ENCODE data around the gene FSHR.

The FSHR gene

DNA sequence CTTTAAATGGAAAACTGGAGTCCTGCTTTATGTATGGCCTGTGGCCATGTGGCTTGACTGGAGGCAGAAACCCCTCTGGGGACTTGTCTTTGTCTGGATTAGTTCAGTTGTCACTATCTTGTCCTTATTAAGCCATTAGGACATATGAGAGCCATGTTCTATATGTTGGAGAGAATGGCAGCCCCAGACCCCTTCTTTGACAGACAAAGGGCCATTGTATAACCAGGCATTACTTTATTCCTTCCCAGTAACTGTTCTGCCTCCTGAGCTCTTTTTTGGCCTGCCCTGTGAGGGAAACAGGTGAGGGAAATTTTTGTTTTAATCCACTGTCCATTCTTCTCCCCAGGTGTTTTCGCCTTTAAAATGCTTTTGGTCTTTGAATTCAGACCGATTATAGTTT lies 43.3 kb downstream of the FSHR start:
- DNase-seq: no peak

DNA sequence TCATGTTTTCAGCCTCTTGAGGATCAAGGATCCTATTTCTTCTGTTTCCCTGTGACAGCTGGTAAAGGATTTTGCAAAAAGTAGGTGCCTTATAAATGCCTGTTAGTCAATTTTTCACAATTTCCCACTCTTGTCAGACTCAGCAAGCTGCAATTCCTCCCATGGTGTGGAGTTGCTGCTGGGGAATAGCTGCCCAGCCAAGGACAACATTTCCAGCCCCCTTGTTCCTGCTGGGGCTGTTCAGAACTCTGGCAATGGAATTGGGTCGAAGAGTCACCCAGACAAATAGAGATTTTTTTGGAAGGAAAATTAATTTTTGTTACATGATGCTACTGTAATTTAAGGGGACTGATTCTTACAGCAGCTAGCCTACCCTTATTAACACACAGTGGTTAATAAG lies 43.7 kb downstream of the FSHR start:
- no peak for DNase-seq

DNA sequence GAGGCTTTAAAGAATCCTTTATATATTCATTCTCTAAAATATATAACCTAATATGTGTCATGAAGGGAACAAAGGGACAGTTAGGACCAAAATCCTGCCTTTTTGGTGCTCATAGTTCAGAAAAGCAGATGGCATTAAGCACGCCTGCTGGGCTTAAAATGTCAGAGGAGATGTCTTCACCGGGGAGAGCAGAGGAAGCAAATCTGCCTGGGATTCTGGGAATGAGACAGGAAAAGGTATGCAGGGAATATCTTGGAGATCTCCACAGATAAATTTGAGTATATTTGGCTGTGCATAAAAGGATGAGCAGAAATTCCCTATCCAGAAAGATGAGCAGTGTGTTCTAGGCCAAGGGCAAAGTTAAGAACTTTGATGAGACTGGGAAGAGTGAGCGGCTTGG lies 45.5 kb downstream of the FSHR start:
- DNase-seq: no peak

DNA sequence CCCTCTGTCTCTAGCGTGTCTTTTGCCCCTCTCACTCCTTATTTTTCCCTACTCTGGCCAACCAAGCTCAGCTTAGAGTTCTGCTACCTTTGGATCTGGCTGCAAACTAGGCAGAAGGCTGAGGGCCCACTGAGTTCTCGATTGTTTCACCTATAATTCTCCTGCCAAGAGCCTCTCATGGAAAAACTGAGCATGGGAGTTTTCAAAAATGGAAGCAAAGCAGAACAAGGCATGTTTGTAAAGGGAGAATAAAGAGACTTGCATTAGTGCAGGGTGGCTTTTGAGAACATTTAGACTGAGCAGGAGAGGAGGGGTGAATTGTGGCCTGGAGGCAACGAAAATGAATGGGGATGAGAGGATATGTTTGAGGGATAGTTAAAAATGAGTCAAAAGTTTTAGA lies 45.9 kb downstream of the FSHR start:
- no peak for DNase-seq

DNA sequence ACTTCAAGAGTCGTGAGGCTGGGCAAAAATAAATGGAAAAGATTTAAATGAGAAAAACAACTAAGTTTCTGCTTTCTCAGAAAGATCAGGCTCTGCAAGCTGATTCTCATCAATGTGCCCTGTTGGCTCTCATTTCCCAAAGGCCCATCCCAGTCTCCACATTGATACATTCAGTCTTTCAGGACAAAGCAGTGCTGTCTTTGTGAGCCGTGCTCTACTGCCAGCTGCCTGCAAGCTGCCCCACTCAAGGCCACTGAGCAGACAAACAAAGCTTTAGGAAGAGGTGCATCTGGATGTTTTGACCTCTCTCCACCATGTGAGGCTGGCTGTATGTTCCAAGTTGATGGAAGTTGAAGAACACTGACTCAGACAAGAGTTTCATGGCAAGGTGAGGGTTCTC lies 48.8 kb downstream of the FSHR start:
- no peak for DNase-seq

DNA sequence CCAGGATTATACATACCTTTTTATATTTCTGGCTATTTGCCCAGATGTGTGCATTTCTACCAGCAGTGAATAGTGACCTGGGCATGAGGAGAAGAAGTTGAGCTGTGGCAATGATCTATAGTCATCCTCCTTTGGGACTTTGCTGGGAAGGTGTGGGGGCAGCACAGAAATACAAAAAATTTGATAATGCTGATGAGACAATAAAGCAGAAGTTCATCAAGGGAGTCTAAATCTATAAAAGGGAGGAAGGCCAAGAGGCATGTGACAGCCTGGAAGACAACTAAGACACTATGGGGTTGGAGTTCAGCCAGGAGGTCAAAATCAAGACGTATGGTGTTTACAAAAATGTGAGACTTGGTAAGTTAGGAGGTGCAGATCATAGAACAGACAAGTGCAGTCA lies 52.2 kb downstream of the FSHR start:
- DNase-seq: no peak

DNA sequence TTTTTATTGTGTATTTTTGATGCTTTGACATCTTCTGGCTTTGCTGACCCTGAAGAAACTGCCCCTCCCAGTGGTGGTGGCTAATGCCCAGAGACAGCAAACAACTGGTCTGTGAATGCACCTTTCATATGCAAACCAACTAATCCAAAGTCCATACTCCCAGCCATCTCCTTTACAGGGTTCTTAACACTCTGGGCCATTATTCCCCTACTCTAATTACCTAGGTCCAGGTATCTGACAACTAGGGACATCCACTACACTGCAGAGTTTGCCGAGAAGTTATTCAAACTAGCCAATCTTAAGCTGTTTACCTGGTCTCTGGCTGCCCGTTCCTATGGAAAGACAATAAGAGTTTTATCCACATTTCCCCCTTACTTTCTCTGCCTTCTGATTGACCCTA lies 73.6 kb downstream of the FSHR start:
- no peak for DNase-seq

DNA sequence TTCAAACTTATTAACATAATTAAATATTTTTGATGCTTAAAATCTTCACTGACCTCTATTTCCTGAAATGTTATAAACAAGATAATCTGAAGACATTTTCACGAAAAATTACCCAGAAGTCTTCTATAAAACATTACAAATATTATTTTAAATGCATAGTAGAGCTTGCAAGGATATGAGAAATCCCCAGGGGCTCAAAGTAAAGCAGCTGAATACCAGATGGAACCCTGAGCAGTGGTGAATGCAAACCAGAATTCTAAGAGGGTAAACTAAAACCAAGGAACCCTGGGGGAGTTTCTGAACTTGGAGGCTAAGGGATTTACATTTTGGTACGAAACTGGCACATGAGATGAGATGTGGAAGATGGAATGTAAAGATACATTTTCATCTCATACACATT lies 83.6 kb downstream of the FSHR start:
- DNase-seq: no peak

DNA sequence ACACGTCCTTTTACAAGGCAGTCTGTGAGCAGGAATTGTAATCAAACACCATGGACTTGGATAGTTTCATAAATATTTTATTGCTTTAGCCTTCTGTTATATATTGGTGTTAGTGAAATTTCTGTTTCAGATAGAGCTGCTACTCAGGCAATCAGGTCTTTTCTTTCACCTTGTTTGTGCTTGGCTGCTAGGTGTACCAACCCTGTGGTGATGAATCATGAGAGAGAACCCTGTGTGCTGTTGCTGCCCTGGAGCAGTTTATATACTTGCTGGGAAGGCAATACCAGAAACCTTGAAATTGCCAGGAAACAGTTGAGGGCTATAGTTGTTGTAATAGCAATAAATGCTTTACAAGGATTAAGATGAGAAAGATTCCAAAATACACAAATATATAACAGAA lies 84.5 kb downstream of the FSHR start:
- DNase-seq: no peak

DNA sequence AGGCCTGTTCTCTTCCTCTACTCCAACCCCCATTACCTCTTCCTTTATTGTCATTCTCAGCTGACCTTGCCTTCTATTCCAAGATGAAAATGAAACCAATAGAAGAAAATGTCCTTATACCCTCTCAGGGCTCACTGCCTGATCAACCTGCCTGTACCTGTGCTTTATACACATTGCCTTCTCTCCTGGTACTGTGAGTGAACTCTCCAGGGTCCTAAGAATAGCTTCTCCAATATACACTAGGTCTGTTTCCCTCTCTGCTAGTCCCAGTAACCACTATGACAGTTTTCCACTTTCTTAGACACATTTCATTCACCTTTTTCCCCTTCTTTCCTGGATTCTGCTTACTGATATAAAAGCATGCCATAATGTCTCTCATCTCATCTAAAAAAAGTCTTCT lies 85.7 kb downstream of the FSHR start:
- no peak for DNase-seq

DNA sequence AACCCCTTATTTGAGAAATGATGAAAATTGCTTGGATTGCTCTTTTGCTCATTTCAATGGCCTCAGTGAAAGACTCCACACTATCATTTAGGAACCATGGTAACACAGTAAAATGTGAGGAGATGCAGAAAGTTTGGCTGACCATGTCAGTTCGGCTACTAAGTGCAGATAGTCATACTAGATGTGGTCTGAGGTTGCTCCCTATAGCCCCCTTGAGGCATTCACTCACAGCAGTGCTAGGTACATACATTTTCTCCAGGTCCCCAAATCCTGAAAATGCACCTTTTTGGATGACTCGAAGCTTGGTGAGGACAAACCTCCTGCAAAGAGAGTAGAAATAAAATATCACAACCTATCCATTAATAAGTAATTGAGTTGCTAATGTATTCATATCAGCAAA lies 86.3 kb downstream of the FSHR start:
- DNase-seq: no peak

DNA sequence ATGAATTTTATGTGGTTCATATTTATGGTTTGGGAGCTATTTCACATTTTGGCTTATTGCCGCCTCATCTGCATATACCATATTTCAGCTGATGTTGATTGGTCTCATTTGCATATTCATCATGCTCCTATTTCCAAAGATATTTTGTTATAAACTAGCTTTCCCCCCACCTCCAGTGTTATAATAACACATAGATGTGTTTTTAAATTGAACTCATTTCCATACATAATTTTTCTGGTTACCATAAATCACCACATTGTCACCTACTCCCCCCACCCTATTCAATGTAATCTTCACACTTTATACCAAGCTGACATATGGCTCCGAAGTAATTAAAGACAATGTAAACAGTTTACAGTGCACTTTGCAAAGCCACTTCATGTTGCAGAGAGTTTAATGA lies 101.2 kb downstream of the FSHR start:
- no peak for DNase-seq

DNA sequence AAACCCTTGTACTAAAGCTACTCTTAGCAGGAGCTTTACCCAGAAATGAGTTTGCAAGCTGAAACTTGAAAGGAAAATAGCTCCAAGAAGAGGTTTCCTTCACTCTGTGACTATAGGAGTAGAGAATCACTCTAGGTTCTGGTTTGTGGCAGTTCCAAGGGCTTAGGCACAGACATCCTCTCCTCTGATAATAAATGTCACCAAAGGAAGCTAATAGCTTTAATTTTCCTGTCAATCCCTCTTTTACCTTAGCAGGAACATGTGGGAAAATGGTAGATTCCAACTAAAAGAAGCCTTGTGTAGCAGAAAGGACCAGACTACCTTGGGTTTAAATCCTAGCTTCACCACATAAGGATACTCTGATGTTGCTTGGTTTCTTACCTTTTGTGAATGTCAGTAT lies 104.0 kb downstream of the FSHR start:
- DNase-seq: no peak

DNA sequence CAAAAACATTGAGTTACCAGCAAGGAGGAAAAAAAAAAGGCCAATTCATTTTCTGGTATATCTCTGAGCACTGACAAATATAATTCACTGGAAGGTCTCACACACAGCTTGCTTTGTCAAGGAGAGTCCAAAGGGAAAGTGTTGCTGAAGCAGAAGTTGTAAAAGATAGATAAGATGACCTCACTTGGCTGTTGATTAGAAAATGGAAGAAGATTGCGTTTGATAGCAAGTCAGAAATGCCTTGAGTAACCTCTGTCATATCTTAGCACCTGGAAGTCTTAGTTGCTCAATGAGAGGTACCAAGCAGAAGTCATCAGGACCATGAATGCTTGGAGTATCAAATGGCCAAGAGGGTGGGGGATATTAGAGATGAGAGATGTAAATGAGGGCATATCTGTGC lies 105.2 kb downstream of the FSHR start:
- DNase-seq: no peak

DNA sequence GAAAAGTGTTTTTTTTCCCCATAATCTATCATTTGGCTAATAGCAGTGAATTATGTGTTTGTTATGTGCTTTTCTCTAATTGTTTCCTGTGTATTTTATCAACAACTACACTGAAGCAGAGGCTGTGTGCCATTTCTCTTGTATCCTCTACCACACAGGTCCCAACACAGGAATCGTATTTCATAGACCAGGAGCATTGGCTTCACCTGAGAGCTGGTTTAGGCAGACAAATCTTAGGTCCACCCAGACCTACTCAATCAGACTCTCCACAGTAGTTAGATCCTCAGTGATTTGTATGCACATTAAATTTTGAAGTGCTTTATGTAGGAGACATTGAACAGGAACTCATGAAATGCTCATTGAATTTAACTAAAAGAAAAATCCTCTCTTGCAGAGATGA lies 109.2 kb downstream of the FSHR start:
- peak; percentile 90 for DNase-seq

DNA sequence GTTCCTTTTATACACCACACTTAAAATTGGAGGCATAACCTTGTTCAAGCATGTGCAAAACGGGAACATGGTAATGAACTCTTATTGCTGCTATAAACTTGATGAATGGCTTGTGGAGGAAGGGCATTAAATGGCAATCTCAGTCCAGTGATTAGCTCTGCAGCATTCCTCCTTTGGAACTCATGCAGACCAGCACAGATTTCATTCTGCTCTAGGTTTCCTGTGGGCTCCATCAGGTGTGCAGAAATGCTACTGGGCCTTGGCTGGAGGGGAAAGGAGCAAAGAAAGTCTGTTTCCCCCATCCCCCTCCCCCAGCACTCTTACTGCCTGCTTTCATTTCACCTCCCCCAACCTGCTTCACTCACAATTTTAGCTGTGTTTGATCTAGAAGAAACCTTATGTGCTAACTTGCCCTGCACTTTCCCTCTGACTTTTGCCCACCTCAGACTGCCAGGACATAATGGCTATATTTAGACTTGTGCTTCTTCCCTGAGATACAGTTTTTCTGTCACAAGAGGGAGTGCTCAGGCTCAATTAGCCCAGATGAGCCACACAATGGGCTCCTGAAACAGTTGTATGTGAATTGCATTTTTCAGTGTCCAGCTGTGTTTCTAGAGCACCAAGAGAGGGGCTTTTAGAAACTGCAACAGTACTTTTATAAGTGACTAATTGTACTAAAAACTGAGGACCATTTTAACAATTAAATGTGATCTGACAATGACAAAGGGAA lies 109.8 kb downstream of the FSHR start:
- peak; percentile 12 for DNase-seq

DNA sequence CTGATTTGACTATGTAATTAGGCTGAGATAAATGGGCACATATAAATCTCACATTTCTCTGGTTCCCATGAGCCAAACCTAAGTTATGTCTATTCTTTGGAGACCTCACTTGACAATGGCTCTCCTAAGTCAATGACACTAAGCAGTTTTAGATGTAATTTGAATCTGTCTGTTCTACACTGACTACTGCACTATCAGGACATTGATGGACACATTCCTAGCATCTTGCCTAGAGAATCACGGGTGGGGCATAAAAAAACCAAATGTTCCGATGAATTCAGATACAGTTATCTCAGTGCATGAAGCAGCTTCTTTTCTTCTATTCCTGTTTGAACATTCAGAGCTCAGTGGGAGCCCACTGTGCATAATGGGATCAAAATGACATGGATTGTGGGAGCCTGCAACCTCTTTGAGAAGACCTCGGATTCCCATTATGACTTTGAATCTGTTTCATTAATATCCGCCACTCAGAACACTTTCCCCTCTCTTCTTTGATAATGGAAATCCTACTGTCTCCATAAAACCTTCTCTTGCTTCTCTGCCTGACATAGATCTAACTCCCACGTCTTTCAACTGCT lies 110.8 kb downstream of the FSHR start:
- DNase-seq: no peak

DNA sequence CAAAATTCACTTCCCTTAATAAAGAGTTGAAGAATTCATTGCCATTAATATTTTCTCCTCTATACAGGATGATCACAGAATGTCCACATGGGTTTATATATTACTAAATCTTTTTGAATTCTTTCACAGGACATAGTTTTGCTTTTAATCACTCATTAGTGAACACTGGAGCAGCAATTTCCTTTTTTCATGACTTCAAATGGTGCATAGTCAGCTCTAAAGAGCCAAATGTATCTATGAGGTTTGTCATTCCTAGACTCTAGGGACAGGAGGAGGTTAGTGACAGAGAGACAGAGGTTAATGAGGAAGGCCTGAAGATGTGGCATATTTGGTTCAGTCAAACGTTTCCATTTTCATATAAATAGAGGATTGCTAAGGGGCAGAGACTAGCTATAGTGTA lies 111.8 kb downstream of the FSHR start:
- DNase-seq: no peak

DNA sequence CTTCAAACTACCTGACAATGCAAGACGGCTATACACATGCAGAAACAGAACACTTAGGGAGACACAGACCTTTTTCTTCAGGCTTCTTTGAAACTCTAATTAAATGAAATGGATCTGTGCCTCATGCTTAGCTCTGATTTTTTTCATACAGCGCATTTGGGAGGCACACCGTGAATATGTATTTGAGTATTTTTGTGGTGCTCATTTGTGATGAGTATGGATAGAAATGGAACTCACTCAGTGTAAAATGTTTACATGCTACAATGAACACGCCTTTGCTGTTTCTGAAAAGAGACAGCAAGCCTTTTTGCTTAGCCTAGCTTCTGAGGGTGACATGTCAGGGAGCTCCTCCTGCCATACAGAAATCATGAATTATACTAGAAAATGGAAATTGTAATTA lies 113.3 kb downstream of the FSHR start:
- DNase-seq: no peak

DNA sequence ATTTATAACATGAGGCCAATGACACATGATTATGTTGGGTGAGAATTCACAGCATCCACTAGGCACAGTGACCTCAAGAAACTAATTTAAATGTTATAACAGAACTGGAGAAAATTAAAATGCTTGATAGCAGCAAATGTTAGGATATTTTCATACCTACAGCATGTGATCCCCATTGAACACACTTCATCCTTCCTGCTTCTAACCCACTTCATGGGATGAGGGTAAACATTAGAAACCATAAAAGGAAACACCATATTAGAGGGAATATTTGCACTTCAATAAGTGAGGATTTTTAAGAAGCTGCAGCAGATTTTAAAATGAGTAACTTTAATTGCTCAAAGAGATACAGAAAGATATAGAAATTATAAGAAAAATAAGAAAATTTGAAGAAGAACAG lies 117.1 kb downstream of the FSHR start:
- DNase-seq: no peak

DNA sequence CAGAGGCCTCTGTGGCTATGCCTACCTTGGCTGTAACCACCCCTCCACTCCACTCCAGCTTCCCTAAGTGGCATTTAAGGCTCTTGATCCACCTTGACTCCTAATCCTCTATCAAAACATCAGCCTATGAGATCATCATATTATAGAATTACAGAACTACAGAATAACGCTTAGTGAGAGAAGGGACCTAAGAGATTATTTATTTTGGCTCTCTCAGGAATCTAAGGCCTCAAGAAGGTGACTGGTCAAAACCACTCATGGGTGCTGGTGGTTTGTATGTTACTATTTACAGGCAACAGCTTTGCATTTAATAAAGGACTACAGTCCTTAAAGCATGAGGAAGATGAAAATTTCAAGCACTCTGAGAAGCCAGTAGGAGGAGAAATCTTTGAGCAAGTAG lies 118.8 kb downstream of the FSHR start:
- DNase-seq: peak; percentile 74

DNA sequence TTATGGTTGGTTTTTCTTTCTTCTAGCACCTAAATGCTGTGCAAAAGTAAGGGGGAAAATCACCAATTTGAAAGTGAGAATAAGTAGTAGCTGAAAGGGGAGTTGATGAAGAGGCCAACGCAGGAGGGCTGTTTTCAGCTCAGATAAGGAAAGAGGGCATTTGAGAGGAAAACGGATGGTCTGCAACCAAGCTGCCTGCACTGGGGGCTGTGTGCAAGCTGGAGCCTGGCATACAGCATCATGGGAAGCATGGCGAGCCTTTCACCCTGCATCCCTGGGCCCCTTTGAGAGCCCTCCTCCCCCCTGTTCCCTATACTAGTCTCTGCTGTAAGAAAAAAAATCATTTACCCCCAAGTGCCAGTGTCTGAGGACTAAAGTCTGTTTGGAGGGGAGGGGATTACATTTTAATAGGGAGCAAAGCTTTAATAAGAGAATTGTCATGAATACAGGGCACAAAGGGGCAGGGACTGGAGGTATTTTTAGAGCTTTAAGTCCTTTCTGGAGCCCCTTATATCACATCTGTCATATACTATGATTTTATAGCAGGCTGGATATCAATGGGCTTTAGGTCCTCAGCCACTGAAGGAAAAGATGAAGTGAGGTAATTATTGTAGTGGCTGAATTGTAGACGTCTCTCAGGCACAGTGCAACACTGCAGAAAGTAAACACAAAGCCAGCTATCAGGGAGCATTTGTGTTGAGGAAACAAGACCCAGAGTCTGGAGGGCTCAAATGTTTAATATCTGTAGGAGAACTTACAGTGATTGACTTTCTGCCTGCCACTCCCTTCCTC lies 120.7 kb downstream of the FSHR start:
- DNase-seq: no peak

DNA sequence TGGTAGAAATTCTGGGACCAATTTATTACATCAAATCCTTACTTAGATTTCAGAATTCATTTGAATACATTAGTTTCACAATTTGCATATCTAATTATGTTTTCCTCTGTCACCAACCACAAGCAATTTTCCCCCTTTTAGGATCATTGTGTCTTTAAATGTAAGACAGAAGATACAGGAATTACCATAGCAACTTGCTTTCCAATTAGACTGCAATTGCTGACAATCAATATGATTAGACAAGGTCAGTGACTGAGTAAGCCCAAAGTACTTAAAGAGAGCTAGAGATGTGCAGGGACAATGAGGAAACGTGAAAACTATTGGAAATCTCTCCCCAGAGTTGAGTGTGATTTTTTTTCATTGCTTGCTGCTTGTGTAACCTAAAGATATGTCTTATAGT lies 121.4 kb downstream of the FSHR start:
- DNase-seq: no peak

DNA sequence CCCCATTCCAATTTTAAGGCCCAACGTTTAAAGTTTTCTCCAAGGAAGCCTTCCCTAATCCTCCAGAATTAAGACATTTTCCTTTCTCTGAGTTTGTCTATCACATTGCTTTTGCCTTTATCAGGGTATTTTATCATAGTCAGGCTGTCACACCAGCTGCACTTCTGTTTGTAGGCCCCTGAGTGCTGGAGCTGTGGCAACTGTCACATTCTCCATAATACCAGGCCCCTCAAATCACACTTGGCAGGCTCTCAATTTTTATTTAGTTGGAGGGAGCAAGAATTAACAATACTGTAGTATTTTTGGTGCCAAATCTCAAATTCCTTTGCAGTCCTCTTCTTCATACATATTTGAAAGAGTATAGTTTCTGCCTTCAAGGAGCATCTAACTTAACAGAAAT lies 122.2 kb downstream of the FSHR start:
- no peak for DNase-seq

DNA sequence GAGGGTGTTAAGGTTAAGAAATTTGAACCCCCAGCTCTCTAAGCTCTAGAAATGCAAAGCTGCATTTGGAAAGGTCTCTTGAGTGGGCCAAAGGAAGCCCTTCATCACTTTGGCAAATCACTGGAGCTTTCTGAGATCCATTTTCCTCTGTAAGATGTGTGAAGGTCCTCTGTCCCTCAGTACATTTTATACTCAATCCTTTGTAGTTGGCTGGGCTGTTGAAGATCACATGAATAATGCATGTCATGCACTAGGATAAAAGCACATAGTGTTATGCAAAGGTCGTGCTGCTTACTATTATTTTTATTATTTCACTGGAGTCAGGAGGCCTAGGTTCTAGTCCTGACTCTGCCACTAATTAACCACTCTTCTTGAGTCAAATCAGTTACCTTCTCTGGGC lies 124.9 kb downstream of the FSHR start:
- DNase-seq: no peak

All from DMS79 (cell line).